Measurements from ENCODE around the gene LDLRAD4. TPM values are rescaled to one million over a fixed set of nuclear protein-coding genes. Genes with fewer than 3 reads are reported as not detected.

The LDLRAD4 gene
- total RNA-seq, 1 donor from 2014 or later: 18.4 TPM

DNA sequence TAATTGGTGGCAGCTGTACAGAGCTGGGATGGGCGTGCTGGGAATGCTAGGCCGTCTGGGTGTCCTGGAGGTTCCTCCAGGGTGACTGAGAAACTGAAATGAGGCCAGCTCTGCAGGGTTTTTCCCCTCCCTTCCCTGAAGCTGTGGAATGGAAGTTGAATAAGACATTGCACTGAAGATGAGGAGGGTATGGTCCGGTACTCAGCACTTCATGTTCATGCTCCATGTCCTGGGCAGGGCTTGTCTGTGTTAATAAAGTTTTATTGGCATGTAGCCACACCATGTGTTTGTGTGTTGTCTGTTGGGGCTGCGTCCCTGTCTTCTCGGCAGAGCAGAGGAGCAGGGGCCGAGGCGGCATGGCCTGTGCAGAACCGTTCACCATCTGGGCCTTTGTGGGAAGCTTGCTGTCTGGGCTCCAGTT is 154.0 kb downstream of the LDLRAD4 start:
- no peak for TF ChIP-seq CTCF (IDR thresholded peaks at IDR 0.05)
- Histone ChIP-seq H3K9me3 (no peaks in the 10 kb centered on the region), H3K36me3 (no peaks in the 10 kb centered on the region), H3K4me3 (no peak overlapping the region), H3K27ac (no peak overlapping the region), H3K27me3 (no peaks in the 10 kb centered on the region), H3K4me1 (peaks cover 4% of the 10 kb centered on the region)
- no peak for ATAC-seq
- DNase-seq: no peak
- intact Hi-C loops (cut with DNase I): no loop called here

DNA sequence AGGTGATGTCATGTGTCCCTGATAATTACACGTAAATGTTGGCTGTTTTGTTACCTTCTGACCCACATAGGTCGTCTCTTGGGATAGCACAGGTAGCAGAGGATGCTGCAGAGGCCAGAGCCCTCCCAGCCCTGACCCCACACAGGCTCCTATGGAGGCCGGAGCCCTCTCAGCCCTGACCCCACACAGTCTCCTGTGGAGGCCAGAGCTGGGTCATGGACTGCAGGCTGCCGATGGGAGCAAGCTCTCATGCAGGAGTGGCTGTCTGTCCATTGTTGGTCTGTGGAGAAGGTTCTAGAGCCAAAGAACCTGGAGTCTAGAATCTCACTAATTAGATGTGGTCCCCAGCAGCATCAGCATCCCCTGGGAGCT is 155.5 kb downstream of the LDLRAD4 start:
- no peak overlapping the region for H3K27ac ChIP-seq
- ATAC-seq: no peak
- intact Hi-C loops (cut with DNase I): no loop called here

DNA sequence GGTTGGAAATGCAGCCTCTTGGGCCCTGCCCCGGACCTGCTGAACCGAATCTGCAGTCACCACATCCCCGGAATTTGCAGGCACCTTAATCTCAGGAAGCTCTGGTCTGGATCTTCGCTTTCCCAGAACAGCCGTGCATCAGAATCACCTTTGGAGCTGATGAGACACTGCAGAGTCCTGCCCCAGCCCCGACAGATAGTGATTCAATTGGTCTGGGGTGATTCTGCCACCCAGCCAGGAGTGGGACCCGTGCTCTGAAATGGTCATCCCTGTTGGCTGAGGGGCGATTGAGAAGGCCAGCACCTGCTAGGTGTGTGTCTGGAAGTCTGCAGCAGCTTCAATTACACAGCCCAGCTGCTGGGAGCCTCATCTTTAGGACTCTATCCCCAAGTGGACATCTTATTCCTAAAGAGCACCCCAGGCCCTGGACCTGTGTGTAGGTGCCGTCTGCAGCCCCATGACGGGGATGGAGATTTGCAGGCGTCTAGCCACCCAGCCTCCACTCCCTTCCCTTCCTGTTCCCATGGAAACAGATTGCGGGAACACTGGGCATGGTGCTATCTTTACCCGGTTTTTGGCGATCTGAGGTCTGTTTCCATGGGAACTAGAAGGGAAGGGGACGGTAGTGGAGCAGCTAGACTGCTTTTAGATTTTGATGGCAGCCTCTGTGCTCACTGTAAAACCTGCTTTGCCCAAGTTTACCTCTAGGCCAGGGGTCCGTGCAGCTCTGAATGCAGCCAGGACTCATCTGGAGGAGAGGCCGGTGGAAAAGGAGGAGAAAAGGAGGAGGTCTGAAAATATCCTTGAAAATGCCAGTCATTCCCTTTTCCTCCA is 156.1 kb downstream of the LDLRAD4 start:
- Histone ChIP-seq H3K4me1 (peaks cover 9% of the 10 kb centered on the region), H3K4me3 (no peak overlapping the region), H3K27ac (no peak overlapping the region), H3K36me3 (no peaks in the 10 kb centered on the region), H3K9me3 (no peaks in the 10 kb centered on the region), H3K27me3 (no peaks in the 10 kb centered on the region)
- no peak for DNase-seq
- ATAC-seq: no peak
- intact Hi-C loops (cut with DNase I): no loop called here
- TF ChIP-seq CTCF (IDR thresholded peaks at IDR 0.05): no peak

More for the DNA sequence above, 155.5 kb downstream of the LDLRAD4 start:
- H3K27me3 ChIP-seq: no peaks in the 10 kb centered on the region
- H3K36me3 ChIP-seq: no peaks in the 10 kb centered on the region
- DNase-seq: no peak
- no peak for TF ChIP-seq CTCF (IDR thresholded peaks at IDR 0.05)
- peaks cover 9% of the 10 kb centered on the region for H3K4me1 ChIP-seq
- H3K4me3 ChIP-seq: no peak overlapping the region
- H3K9me3 ChIP-seq: no peaks in the 10 kb centered on the region

DNA sequence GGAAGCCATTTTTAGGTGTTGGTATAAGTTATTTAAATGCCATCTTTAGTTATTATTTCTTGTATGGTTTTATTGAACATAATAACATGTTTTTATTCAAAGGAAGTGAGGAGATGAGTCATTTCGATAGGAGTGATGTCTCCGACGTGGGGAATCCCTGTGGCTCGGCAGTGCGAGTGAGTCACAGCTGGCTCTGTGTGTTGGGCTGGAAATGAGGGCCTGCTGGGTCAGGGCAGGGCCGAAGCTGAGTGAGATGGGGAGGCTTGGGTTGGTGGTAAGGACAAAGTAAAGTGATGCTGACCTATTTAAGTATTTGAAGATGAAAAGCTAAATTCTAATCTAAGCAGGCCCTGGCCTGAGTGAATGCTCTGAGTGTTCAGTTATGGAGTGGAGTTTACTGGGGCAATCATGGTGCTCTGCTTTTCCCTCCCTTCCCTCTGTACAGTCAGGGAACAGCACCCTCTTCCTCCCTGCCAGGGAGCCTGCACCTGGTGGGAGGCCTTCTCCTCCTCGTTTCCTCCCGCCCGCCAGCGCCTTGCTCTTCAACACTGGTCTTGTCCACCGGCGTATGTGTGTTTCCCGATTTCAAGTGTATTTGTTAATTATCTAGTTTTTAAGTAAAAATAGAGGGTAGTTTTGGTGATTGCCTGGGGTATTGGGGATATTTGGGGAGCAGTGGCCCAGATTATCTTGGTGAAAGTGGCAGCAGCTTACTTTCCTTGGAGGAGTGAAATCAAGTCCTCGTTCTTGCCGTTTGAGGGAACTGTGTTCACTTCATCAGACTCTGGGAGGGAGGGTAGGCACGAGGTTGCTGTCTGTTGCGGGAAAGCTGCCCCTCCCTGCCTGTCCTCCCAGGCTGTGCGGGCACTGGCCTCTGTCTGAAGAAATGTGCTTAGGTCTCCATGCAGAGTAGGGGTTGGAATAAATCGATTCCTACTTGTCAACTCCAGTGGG is 157.0 kb downstream of the LDLRAD4 start:
- DNase-seq (no peak), ATAC-seq (peak; percentile 53)
- Histone ChIP-seq H3K9me3 (no peaks in the 10 kb centered on the region), H3K27ac (no peak overlapping the region), H3K4me3 (no peak overlapping the region), H3K27me3 (no peaks in the 10 kb centered on the region), H3K36me3 (no peaks in the 10 kb centered on the region), H3K4me1 (peaks cover 9% of the 10 kb centered on the region)
- TF ChIP-seq CTCF (IDR thresholded peaks at IDR 0.05): no peak
- intact Hi-C loops (cut with DNase I): no loop called here

- no peaks in the 10 kb centered on the region for H3K36me3 ChIP-seq
- no peaks in the 10 kb centered on the region for H3K9me3 ChIP-seq
- no peak overlapping the region for H3K4me3 ChIP-seq
- no peak for ATAC-seq
- intact Hi-C loops (cut with DNase I): no loop called here
- peaks cover 11% of the 10 kb centered on the region for H3K4me1 ChIP-seq
- no peak for DNase-seq
- H3K27me3 ChIP-seq: no peaks in the 10 kb centered on the region
- TF ChIP-seq CTCF (IDR thresholded peaks at IDR 0.05): no peak
- no peak overlapping the region for H3K27ac ChIP-seq
Observed at GRCh38 chr18:13376298-13376840, 157.8 kb downstream of the LDLRAD4 start.

All from upper lobe of right lung (tissue), 1 donor.